Epithelial cell of proximal tubule (primary cell): Measurements from ENCODE around the gene TPM2. TPM values are rescaled to one million over a fixed set of nuclear protein-coding genes. Genes with fewer than 3 reads are reported as not detected.

Experiments used
- DNase-seq: peaks from one replicate; pipeline ENCODE4 v3.0.0-alpha.2; 2011; ENCODE audit warnings: low read depth
- H3K4me3 ChIP-seq: 2 replicates; pipeline ENCODE4 v1.5.1; 2011; ENCODE audit warnings: low read depth, mild to moderate bottlenecking, low read length
- total RNA-seq: library from RNA; depleted of rRNA; stranded (reverse); fragments of >200 nt; gene quantifications from 2 replicates; pipeline ENCODE4 v1.2.3, GENCODE V29; 2015
- TF ChIP-seq, protein P1 (sequence below): conservative IDR thresholded peaks from 2 replicates; pipeline ENCODE4 v1.5.1; 2012; ENCODE audit warnings: low read depth, mild to moderate bottlenecking, low read length

TPM2 gene
- total RNA-seq, 1 donor from 2014 or later = 267 TPM

DNA sequence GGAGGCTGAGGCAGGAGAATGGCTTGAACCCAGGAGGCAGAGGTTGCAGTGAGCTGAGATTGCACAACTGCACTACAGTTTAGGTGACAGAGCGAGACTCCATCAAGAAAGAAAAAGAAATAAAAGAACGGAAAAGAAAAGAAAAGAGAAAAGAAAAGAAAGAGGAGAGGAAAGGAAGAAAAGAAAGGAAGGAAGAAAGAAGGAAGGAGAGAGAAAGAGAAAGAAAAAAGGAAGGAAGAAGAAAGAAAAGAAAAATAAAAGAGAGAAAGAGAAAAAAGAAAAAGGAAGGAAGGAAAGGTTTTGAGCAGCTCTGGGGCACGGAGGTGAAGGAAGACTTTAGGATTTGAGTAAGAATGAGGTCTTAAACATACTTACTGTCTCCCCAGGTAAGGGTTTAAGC lies 23.9 kb upstream of the TPM2 start:
- TF ChIP-seq, protein P1, sequence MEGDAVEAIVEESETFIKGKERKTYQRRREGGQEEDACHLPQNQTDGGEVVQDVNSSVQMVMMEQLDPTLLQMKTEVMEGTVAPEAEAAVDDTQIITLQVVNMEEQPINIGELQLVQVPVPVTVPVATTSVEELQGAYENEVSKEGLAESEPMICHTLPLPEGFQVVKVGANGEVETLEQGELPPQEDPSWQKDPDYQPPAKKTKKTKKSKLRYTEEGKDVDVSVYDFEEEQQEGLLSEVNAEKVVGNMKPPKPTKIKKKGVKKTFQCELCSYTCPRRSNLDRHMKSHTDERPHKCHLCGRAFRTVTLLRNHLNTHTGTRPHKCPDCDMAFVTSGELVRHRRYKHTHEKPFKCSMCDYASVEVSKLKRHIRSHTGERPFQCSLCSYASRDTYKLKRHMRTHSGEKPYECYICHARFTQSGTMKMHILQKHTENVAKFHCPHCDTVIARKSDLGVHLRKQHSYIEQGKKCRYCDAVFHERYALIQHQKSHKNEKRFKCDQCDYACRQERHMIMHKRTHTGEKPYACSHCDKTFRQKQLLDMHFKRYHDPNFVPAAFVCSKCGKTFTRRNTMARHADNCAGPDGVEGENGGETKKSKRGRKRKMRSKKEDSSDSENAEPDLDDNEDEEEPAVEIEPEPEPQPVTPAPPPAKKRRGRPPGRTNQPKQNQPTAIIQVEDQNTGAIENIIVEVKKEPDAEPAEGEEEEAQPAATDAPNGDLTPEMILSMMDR = no peak
- H3K4me3 ChIP-seq = no peak overlapping the region
- no peak for DNase-seq

DNA sequence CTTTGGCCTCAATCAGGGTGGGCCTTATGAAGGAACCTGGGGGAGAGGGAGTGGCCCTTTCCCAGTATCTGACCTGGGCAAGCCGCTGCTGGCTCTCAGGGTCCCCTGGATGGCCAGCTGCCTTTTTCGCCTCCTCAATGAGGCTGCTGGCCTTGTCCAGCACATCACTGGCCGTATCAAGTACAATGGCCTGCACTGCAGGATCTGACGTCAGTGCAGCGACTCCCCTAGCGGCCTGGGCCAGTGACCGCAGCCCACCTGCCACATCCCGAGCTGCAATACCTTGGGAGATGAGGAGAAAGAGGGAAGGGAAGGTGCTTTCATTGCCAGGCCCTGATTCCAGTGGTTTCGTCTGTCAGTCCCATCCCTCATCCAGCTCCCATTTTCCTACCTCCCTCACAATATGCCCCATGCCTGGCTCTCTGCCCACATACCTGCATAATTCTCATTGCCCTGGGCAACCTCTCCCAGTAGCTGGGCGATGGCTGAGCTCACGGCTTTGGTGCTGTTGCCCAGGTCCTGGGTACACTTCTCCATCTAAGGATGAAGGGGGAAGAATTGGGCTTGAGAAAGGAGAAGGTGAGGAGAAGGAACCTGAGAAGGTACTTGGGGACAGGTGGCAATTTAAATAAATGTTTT lies 23.2 kb upstream of the TPM2 start:
- H3K4me3 ChIP-seq = no peak overlapping the region
- no peak for DNase-seq
- TF ChIP-seq, protein P1 = no peak

DNA sequence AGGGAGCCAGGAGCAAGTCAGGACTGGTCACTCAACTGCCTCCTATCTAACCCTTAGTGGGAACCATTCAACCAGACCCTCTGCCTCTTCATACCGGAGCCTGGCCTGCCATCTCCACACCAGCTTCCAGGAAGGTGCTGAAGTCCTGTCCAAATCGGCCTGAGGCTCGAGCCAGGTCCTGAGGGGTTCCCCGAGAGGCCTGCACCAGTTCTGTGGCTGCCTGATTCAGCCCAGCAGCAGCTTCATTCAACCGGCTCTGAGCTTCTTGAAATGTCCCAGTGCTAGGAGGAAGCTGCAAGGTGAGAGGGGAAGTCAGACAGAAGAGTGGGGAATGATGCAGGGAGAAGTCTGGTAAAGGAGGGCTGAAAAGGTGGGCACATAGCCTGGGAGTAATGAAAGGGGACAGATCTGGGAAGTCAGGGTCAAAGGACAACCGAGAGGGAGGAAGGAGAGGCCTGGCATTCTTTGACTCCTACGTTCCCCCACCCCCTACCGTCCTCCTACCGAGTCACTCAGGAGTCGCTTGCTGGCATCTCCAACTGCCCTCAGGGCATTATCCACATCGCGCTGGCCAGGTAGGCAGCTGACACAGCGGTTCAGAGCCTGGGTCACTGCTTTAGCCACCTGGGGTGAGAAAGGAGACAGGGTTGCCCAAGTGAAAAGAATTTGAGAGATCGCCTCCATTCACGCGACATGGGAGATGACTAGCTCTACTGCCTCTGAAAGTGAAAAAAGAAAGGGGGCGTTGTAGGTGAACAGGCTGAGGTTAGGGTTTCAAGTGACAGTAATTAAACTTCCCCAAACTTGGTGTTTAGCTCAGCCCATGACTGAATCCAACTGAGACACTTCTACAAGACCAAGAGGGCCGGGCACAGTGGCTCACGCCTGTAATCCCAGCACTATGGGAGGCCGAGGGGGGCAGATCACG lies 22.0 kb upstream of the TPM2 start:
- H3K4me3 ChIP-seq = no peak overlapping the region
- TF ChIP-seq, protein P1 = no peak
- DNase-seq = no peak

DNA sequence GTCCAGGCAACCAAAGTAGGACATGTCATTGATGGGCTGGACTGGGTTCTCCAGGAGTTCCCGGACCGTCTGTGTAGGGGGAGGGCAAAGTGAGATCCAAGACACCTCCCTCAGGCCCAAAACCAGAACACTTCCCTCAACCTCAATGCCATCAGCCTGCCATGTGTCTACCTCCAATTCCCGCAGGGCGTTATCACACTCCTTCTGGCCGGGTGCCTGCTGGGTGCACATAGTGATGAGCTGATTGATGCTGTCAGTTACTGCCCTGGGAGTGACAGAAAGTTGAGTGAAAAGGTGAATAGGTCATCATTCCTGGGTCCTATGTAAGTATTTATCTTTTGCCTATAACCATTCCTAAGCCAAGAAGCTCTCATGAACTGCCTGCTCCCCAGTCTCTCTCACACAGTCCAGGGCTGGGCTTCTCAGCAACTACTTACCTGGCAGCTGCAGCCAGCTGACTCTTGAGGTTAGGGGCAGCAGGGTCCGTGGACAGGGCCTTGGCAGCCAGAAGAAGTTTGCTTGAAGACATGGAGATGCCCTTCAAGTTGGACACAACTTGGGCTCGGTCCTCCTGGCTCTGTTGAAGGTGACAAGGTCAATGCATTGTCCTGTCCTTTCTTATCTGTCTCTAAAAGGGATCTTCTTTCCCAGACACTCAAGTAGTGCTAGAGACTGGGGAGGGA lies 21.2 kb upstream of the TPM2 start:
- TF ChIP-seq, protein P1 = no peak
- no peak for DNase-seq
- no peak overlapping the region for H3K4me3 ChIP-seq

DNA sequence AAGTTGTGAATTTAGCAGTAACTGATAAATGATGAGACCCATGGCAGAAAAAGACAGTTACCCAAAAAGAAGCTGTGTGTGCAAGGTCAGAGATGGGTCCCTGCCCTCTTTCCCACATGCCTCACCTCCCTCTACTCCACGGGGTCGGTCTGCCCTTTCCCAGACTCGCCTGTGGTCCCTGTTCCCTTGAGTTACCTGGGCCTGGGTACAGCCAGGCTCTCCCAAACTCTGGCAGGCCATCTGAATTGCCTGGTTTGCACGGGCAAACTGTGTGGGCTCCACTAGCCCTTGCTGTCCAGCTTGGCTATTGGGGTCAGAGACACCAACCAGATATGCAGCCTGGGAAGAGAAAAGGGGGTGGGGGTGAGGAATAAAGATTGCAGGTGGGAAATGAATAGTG lies 18.4 kb upstream of the TPM2 start:
- DNase-seq = no peak

DNA sequence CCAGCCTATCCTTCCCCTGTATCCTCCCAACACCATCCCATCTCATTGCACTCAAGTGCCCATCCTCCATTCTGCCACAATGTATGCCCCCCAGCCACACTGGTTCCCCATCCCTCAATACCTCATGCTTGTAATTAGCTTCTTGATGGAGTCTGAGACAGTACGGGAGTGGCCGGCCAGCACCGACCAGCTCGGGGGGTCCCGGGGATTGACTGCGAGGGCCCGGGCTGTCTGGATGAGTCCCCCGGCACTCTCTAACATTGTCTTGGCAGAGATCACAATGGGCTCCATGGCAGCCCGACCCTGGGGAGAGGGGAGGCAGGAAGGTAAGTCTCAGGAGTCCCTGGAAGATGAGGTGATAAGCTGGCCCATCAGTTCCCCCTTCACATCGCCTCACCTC lies 17.2 kb upstream of the TPM2 start:
- no peak for DNase-seq
- TF ChIP-seq, protein P1 = no peak
- H3K4me3 ChIP-seq = no peak overlapping the region

More for the DNA sequence above, 18.4 kb upstream of the TPM2 start:
- TF ChIP-seq, protein P1 = no peak
- H3K4me3 ChIP-seq = no peak overlapping the region
